Mucosa of stomach (tissue), 1 donor: ENCODE data around the gene RXFP3.
"Not testable (repeated sequence)": the region's sequence is repeated elsewhere in the genome, so short reads cannot be mapped to it uniquely, and the experiment has no call there.

Experiments used
- H3K27me3 ChIP-seq: one replicate; pipeline ENCODE4 v1.7.0; 2013; ENCODE audit warnings: mild to moderate bottlenecking, low read length; ENCODE audit not compliant: control insufficient read depth, insufficient read depth
- H3K36me3 ChIP-seq: one replicate; pipeline ENCODE4 v1.7.0; 2013; ENCODE audit warnings: low read length; ENCODE audit not compliant: control insufficient read depth, insufficient read depth
- H3K4me1 ChIP-seq: one replicate; pipeline ENCODE4 v1.7.0; 2013; ENCODE audit warnings: mild to moderate bottlenecking, low read length; ENCODE audit not compliant: control insufficient read depth, insufficient read depth
- H3K4me3 ChIP-seq: one replicate; pipeline ENCODE4 v1.7.0; 2013; ENCODE audit warnings: low read length
- H3K9ac ChIP-seq: one replicate; pipeline ENCODE4 v1.7.0; 2013; ENCODE audit warnings: mild to moderate bottlenecking, low read length, moderate library complexity
- H3K9me3 ChIP-seq: one replicate; pipeline ENCODE4 v1.7.0; 2013; ENCODE audit warnings: mild to moderate bottlenecking, low read length, moderate library complexity; ENCODE audit not compliant: control insufficient read depth
- donor health status: Pancreatic carcinoma.

RXFP3 gene

DNA sequence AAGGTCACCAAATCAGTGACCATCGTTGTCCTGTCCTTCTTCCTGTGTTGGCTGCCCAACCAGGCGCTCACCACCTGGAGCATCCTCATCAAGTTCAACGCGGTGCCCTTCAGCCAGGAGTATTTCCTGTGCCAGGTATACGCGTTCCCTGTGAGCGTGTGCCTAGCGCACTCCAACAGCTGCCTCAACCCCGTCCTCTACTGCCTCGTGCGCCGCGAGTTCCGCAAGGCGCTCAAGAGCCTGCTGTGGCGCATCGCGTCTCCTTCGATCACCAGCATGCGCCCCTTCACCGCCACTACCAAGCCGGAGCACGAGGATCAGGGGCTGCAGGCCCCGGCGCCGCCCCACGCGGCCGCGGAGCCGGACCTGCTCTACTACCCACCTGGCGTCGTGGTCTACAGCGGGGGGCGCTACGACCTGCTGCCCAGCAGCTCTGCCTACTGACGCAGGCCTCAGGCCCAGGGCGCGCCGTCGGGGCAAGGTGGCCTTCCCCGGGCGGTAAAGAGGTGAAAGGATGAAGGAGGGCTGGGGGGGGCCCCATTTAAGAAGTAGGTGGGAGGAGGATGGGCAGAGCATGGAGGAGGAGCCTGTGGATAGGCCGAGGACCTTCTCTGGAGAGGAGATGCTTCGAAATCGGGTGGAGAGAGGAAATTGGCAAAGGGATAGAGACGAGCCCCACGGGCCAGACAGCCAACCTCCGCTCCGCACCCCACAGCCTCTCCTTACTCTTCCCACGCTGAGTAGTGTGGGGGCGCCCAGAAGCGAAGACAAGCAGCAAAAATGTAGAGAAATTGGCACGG lies 1.7 kb downstream of the RXFP3 start:
- Histone ChIP-seq H3K9ac (no peak overlapping the region), H3K4me3 (no peak overlapping the region), H3K9me3 (no peaks in the 10 kb centered on the region), H3K4me1 (peaks cover 5% of the 10 kb centered on the region), H3K27me3 (peaks cover 43% of the 10 kb centered on the region), H3K36me3 (no peaks in the 10 kb centered on the region)

DNA sequence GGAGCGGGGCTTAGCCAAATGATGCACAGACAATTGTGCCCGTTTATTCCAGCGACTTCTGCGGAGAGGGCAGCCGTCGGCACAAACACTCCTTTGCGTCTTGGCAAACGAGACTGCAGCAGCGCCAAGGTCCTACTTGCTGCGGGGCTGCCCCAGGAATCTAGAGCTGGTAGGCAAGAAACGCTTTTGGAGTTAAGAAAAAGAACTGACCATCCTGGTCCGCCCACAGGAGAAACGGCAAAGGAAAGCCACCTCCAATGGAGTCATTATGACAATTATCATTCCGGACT lies 2.3 kb downstream of the RXFP3 start:
- no peak overlapping the region for H3K9ac ChIP-seq
- peaks cover 43% of the 10 kb centered on the region for H3K27me3 ChIP-seq
- H3K4me1 ChIP-seq: peaks cover 5% of the 10 kb centered on the region
- H3K9me3 ChIP-seq: no peaks in the 10 kb centered on the region
- no peaks in the 10 kb centered on the region for H3K36me3 ChIP-seq
- H3K4me3 ChIP-seq: no peak overlapping the region

DNA sequence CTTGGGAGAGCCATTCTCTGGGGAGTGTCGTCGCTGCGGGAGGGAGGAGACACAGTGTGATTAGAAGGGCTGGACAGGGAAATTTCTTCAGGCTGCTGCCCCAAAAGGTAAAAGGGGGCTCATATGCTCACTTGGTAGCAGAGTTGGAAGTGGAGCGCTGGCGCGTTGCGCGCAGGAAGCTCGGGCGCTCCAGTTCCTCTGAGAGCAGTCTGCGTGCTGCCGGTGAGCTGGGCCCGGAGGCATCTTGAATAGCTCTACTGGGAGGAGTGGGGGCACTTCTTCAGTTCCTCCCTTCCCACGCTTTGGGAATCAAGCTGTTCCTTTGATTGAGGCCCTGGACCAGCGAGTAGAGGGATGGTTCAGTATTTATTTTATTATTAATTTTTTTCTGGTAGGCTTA lies 2.7 kb downstream of the RXFP3 start:
- H3K9me3 ChIP-seq: no peaks in the 10 kb centered on the region
- peaks cover 43% of the 10 kb centered on the region for H3K27me3 ChIP-seq
- peaks cover 5% of the 10 kb centered on the region for H3K4me1 ChIP-seq
- H3K36me3 ChIP-seq: no peaks in the 10 kb centered on the region
- H3K4me3 ChIP-seq: no peak overlapping the region
- H3K9ac ChIP-seq: no peak overlapping the region

DNA sequence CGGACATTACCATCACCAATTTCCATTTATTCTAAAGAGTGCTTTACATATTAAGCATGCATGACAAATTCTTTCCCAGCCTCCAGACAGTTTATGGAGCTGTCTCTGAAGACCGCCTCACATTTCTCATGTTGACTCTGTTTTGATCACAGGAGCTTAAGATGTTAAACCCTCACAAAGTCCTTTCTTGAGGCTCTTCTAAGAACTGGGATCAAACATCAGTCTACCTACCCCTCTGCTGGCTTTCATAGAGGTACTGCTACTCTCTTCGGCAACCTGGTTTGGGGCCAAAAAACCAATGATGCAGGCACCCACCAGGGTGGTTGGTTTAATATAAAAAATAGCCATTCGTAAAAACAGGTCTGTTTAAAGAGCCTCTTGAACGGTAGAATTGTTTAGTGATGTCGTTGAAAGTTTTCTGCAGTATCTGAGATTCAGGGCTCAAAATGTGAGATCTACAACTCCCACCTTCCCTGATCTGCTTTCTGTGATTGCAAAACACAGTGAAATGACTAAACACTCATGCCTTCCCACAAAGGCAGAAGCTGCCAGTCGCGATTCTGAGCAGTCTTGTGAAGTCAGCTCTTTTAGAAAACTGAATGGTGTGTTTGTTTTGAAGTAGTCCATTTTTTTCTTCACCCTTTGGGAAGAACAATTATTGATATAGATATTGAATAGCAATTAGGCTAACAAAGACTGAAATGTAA lies 3.5 kb downstream of the RXFP3 start:
- peaks cover 43% of the 10 kb centered on the region for H3K27me3 ChIP-seq
- H3K4me1 ChIP-seq: peaks cover 5% of the 10 kb centered on the region
- no peaks in the 10 kb centered on the region for H3K36me3 ChIP-seq
- H3K9ac ChIP-seq: no peak overlapping the region
- H3K4me3 ChIP-seq: no peak overlapping the region
- no peaks in the 10 kb centered on the region for H3K9me3 ChIP-seq

DNA sequence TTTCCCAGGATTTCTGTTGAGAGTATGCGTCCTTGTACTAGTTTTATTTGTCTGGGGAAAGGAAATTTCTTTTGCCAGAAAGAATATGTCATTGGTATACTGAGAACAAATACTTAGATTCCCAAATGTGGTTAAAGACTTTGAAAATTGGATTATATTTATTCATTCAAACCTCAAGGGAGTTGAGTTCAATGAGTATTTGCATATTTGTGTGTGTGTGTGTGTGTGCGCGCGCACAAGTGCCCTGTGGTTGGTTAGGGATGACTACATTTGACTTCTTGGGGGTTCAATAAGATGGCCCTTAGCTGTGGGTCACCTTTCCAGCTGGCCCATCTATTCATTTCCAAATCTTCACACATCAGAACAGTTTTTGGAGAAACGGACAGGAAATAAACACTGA lies 4.9 kb downstream of the RXFP3 start:
- H3K27me3 ChIP-seq: peaks cover 34% of the 10 kb centered on the region
- peaks cover 3% of the 10 kb centered on the region for H3K4me1 ChIP-seq
- H3K9ac ChIP-seq: no peak overlapping the region
- no peaks in the 10 kb centered on the region for H3K36me3 ChIP-seq
- H3K4me3 ChIP-seq: no peak overlapping the region
- H3K9me3 ChIP-seq: no peaks in the 10 kb centered on the region

DNA sequence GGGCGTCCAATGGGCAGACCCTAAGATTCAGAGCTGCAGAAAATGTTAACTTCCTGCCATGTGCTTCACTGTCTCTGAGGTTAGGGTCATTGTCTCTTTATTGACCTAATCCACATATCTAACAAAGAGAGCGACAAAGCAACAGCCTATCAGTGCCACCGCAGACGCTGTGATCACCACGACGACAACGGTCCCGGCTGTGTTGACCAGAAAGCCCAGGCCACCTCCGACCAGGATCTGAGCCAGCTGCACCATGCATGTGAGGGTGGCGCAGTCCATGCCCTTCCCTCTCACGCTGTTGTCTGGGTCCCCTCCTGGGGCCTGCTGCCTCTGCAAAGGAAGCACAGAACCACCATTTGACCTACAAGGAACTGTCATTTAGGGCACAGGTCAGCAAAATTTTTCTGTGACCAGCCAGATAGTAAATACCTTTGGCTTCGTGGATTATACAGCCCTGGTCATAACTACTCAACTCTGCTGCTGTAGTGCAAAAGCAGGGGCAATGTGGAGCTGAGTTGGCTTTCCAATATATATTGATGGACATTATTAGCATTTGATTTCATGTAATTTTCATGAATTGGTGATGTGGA lies 8.5 kb downstream of the RXFP3 start:
- Histone ChIP-seq H3K36me3 (no peaks in the 10 kb centered on the region), H3K9me3 (no peaks in the 10 kb centered on the region), H3K4me3 (no peak overlapping the region), H3K4me1 (no peaks in the 10 kb centered on the region), H3K9ac (no peak overlapping the region), H3K27me3 (peaks cover 2% of the 10 kb centered on the region)

DNA sequence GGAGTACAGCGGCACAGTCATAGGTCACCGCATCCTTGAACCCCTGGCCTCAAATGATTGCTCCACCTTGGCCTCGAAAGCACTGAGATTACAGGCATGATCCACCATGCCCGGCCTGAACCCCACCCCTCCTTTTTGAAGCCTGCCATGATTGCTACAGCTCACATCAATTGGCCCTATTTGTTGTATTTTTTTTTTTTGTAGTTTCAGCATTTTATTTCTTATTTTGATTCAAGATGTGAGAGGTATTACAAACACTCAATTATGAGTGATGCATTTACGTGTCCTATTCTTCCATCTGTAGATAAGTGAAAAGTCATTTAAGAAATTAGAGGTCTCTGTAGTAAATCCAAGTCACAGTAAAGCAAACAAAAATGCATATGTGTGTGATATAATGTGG lies 16.0 kb downstream of the RXFP3 start:
- H3K4me3 ChIP-seq, H3K4me1 ChIP-seq, H3K27me3 ChIP-seq, H3K36me3 ChIP-seq, H3K9ac ChIP-seq, H3K9me3 ChIP-seq: not testable (repeated sequence)

DNA sequence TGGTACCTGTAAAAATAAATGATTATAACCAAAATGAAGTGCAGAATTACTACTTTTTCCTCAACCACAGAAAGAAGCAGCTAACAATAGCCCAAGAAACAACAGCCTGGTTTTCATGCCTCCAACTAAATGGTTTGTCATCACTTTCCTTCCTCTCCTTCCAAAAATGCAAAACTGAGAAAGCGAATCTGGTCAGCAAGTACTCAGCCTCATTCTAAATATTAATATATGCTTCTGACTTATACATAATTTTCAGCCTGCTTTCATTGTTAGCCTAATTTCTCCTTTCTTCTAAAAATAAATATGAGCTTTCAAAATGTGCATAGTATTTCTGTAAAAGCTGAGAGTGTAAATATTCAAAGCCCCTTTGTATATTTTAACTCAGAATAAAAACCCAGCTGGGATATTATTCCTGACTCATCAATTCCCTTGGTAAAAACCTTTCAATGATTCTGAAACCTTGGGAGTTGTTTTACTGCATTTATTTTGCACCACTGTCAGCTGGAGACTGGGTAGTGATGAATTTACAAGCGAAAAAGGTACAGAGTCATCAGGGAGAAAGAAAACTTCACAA lies 21.5 kb downstream of the RXFP3 start:
- Histone ChIP-seq H3K36me3 (no peaks in the 10 kb centered on the region), H3K27me3 (no peaks in the 10 kb centered on the region), H3K4me3 (no peak overlapping the region), H3K9me3 (no peaks in the 10 kb centered on the region), H3K9ac (no peak overlapping the region), H3K4me1 (no peaks in the 10 kb centered on the region)

DNA sequence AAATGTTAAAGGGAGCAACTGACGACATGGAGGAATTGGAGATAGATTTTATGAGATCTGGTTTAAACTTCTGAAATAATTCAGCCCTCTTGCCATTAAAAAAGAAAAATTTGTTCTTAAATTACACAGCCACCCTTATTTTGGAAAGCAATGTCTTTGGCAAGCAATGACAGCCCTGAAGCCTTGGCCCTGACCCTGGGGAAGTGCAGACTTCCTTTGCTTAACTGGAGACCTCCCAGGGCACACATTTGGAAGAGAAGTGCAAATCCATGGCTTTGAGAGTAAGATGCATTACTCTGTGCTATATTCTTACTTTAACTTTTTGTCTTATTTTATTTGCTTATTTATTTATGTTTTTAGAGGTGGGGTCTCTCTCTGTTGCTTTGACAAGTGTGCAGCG lies 22.0 kb downstream of the RXFP3 start:
- Histone ChIP-seq H3K36me3 (no peaks in the 10 kb centered on the region), H3K9me3 (no peaks in the 10 kb centered on the region), H3K4me3 (no peak overlapping the region), H3K4me1 (no peaks in the 10 kb centered on the region), H3K9ac (no peak overlapping the region), H3K27me3 (no peaks in the 10 kb centered on the region)

DNA sequence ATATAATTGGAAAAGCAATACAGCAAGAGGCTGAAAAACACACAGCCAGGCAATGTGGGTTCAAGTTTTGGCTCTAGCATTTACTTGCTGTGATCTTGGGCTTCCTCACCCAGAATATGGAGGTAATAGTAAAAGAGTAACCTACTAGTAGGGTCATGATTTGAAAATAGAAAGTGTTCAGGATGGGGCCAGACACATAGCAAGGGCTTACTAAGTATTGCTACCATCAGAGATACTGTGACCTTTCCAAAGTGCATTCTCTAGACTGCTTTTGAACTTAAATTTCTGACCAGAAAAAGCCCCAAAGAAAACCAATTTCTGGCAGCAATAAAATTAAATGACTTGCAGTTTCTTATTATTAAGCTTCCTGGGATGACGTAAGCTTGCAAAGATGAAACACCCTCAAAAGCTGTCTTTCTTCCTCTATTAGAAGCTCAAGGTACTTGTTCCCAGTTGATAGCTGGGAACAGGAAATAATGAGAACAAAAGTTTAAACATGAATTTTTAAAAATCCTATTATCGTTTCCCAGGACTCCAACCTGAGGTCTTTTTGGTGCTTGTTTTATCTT lies 28.0 kb downstream of the RXFP3 start:
- H3K27me3 ChIP-seq: no peaks in the 10 kb centered on the region
- no peaks in the 10 kb centered on the region for H3K36me3 ChIP-seq
- H3K9ac ChIP-seq: no peak overlapping the region
- H3K9me3 ChIP-seq: no peaks in the 10 kb centered on the region
- no peaks in the 10 kb centered on the region for H3K4me1 ChIP-seq
- no peak overlapping the region for H3K4me3 ChIP-seq

DNA sequence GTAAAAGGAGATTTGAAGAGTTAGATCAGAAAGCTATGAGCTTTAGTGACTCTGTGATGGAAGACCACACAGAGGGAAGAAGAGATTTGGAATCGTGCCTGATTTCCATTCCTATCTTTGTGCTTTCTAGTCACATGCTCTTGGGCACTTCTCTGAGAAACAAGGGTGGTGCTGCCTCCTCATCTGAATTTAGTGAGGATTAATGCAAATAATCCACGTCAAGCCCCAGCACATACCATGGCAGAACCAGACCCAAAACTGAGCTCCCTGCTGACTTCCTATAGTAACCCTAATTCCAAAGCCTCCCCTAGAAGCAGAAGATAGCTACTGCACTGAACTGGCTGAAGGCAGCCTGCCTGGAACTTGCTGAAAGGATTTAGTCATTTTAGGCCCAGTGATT lies 30.6 kb downstream of the RXFP3 start:
- no peaks in the 10 kb centered on the region for H3K27me3 ChIP-seq
- no peaks in the 10 kb centered on the region for H3K4me1 ChIP-seq
- no peaks in the 10 kb centered on the region for H3K36me3 ChIP-seq
- no peak overlapping the region for H3K9ac ChIP-seq
- no peaks in the 10 kb centered on the region for H3K9me3 ChIP-seq
- H3K4me3 ChIP-seq: no peak overlapping the region
